Keratinocyte (primary cell): ENCODE data around the gene OBSCN.

Source experiments
- CTCF ChIP-seq, 3 experiments: IDR thresholded peaks in 1 of 3; conservative IDR thresholded peaks in 1 of 3; optimal IDR thresholded peaks in 1 of 3; 2 replicates in 2 of 3; 3 replicates in 1 of 3; pipeline versions ENCODE3 to v1.5.1; 2011; ENCODE audit warnings: low read length in 3 of 3, mild to moderate bottlenecking in 3 of 3, moderate library complexity in 2 of 3, control low read depth in 1 of 3, inconsistent platforms in 1 of 3; ENCODE audit not compliant: insufficient read depth in 2 of 3; ENCODE audit errors: extremely low read depth in 1 of 3
- EZH2 ChIP-seq: IDR thresholded peaks from one replicate; pipeline ENCODE4 v1.6.1; 2012; ENCODE audit warnings: inconsistent platforms, mild to moderate bottlenecking, low read length, moderate library complexity

GRCh38 chr1:228298471-228298870 is 90.6 kb downstream of the OBSCN start:
- TF ChIP-seq CTCF (optimal IDR thresholded peaks at IDR 0.05 in 1 of 3, IDR thresholded peaks at IDR 0.05 in 1 of 3, conservative IDR thresholded peaks at IDR 0.05 in 1 of 3; ENCODE audit: extremely low read depth in 1 of 3, insufficient read depth in 2 of 3, low read length in 3 of 3) (no peak), EZH2 (no peak)
